DND-41 (cell line): ENCODE measurements around the gene SMIM44.

Experiments
- CTCF ChIP-seq: IDR thresholded peaks from 2 replicates; pipeline ENCODE4 v1.5.1; 2012; ENCODE audit warnings: borderline replicate concordance, low read length, moderate library complexity, mild to moderate bottlenecking; ENCODE audit not compliant: poor library complexity, severe bottlenecking; ENCODE audit errors: extremely low read depth
- EZH2 ChIP-seq: IDR thresholded peaks from 3 replicates; pipeline ENCODE4 v1.6.1; 2012; ENCODE audit warnings: borderline replicate concordance, low read depth, mild to moderate bottlenecking, moderate library complexity, low read length, inconsistent platforms; ENCODE audit not compliant: severe bottlenecking

- no peak for TF ChIP-seq CTCF
- TF ChIP-seq EZH2: no peak
Observed at GRCh38 chr19:3524078-3524842, 41.0 kb upstream of the SMIM44 start.
